ENCODE data around the gene PCNX2.

The PCNX2 gene

GRCh38 chr1:233256789-233257188 lies 38.7 kb downstream of the PCNX2 start:
- no CpG with 5 or more reads among the region's 2 CpGs for WGBS (ENCODE audit: insufficient coverage, insufficient read length)
- Histone ChIP-seq H3K9me3 (ENCODE audit: control insufficient read depth, insufficient read depth, low read length) (no peaks in the 10 kb centered on the region), H3K27me3 (ENCODE audit: control insufficient read depth, insufficient read depth, low read length) (no peaks in the 10 kb centered on the region), H3K36me3 (ENCODE audit: control insufficient read depth, insufficient read depth, low read length) (peaks cover 21% of the 10 kb centered on the region), H3K4me3 (ENCODE audit: low read length) (no peak overlapping the region), H3K27ac (ENCODE audit: low read length) (no peak overlapping the region), H3K4me1 (ENCODE audit: control insufficient read depth, insufficient read depth, low read length) (no peaks in the 10 kb centered on the region; the same call in 1 of the 2 replicates)
- no peak for DNase-seq (ENCODE audit: low read depth, low spot score)

- Histone ChIP-seq H3K9me3 (ENCODE audit: control insufficient read depth, insufficient read depth, low read length) (no peaks in the 10 kb centered on the region), H3K4me3 (ENCODE audit: low read length) (no peak overlapping the region), H3K27me3 (ENCODE audit: control insufficient read depth, insufficient read depth, low read length) (no peaks in the 10 kb centered on the region), H3K27ac (ENCODE audit: low read length) (no peak overlapping the region), H3K36me3 (ENCODE audit: control insufficient read depth, insufficient read depth, low read length) (peaks cover 21% of the 10 kb centered on the region), H3K4me1 (ENCODE audit: control insufficient read depth, insufficient read depth, low read length) (no peaks in the 10 kb centered on the region)
- DNase-seq (ENCODE audit: low read depth, low spot score) = no peak
- WGBS (ENCODE audit: insufficient coverage, insufficient read length) = no CpG with 5 or more reads among the region's 1 CpG
These were observed 39.3 kb downstream of the PCNX2 start for GRCh38 chr1:233256191-233256590.

GRCh38 chr1:233255145-233255544 lies 40.4 kb downstream of the PCNX2 start:
- no peak for DNase-seq (ENCODE audit: low read depth, low spot score)
- no peaks in the 10 kb centered on the region for H3K27me3 ChIP-seq (ENCODE audit: control insufficient read depth, insufficient read depth, low read length)
- no CpG with 5 or more reads among the region's 5 CpGs for WGBS (ENCODE audit: insufficient coverage, insufficient read length)
- H3K4me1 ChIP-seq (ENCODE audit: control insufficient read depth, insufficient read depth, low read length) = no peaks in the 10 kb centered on the region
- peaks cover 21% of the 10 kb centered on the region for H3K36me3 ChIP-seq (ENCODE audit: control insufficient read depth, insufficient read depth, low read length)
- no peaks in the 10 kb centered on the region for H3K9me3 ChIP-seq (ENCODE audit: control insufficient read depth, insufficient read depth, low read length)
- no peak overlapping the region for H3K27ac ChIP-seq (ENCODE audit: low read length)
- H3K4me3 ChIP-seq (ENCODE audit: low read length) = no peak overlapping the region

- no peaks in the 10 kb centered on the region for H3K9me3 ChIP-seq (ENCODE audit: control insufficient read depth, insufficient read depth, low read length)
- no peak for DNase-seq (ENCODE audit: low read depth, low spot score)
- peaks cover 23% of the 10 kb centered on the region for H3K36me3 ChIP-seq (ENCODE audit: control insufficient read depth, insufficient read depth, low read length)
- no CpG with 5 or more reads among the region's 1 CpG for WGBS (ENCODE audit: insufficient coverage, insufficient read length)
- H3K4me1 ChIP-seq (ENCODE audit: control insufficient read depth, insufficient read depth, low read length) = no peaks in the 10 kb centered on the region
- H3K27me3 ChIP-seq (ENCODE audit: control insufficient read depth, insufficient read depth, low read length) = no peaks in the 10 kb centered on the region
- no peak overlapping the region for H3K27ac ChIP-seq (ENCODE audit: low read length)
- no peak overlapping the region for H3K4me3 ChIP-seq (ENCODE audit: low read length)
These were observed 41.6 kb downstream of the PCNX2 start for GRCh38 chr1:233253832-233254331.

- H3K27me3 ChIP-seq (ENCODE audit: control insufficient read depth, insufficient read depth, low read length) = no peaks in the 10 kb centered on the region
- no peak overlapping the region for H3K27ac ChIP-seq (ENCODE audit: low read length)
- H3K4me3 ChIP-seq (ENCODE audit: low read length) = no peak overlapping the region
- H3K9me3 ChIP-seq (ENCODE audit: control insufficient read depth, insufficient read depth, low read length) = no peaks in the 10 kb centered on the region
- no peaks in the 10 kb centered on the region for H3K4me1 ChIP-seq (ENCODE audit: control insufficient read depth, insufficient read depth, low read length)
- no CpG with 5 or more reads among the region's 4 CpGs for WGBS (ENCODE audit: insufficient coverage, insufficient read length)
- no peak for DNase-seq (ENCODE audit: low read depth, low spot score)
- peaks cover 17% of the 10 kb centered on the region; the same call in 1 of the 2 replicates for H3K36me3 ChIP-seq (ENCODE audit: control insufficient read depth, insufficient read depth, low read length)
These were observed 42.2 kb downstream of the PCNX2 start for GRCh38 chr1:233253231-233253831.

GRCh38 chr1:233252441-233252840 lies 43.1 kb downstream of the PCNX2 start:
- peaks cover 10% of the 10 kb centered on the region; the same call in 1 of the 2 replicates for H3K36me3 ChIP-seq (ENCODE audit: control insufficient read depth, insufficient read depth, low read length)
- H3K4me1 ChIP-seq (ENCODE audit: control insufficient read depth, insufficient read depth, low read length) = no peaks in the 10 kb centered on the region
- H3K9me3 ChIP-seq (ENCODE audit: control insufficient read depth, insufficient read depth, low read length) = no peaks in the 10 kb centered on the region
- WGBS (ENCODE audit: insufficient coverage, insufficient read length) = no CpG with 5 or more reads among the region's 2 CpGs
- no peak overlapping the region for H3K4me3 ChIP-seq (ENCODE audit: low read length)
- no peak for DNase-seq (ENCODE audit: low read depth, low spot score)
- H3K27ac ChIP-seq (ENCODE audit: low read length) = no peak overlapping the region
- H3K27me3 ChIP-seq (ENCODE audit: control insufficient read depth, insufficient read depth, low read length) = no peaks in the 10 kb centered on the region

- Histone ChIP-seq H3K4me3 (ENCODE audit: low read length) (no peak overlapping the region), H3K27me3 (ENCODE audit: control insufficient read depth, insufficient read depth, low read length) (no peaks in the 10 kb centered on the region), H3K9me3 (ENCODE audit: control insufficient read depth, insufficient read depth, low read length) (no peaks in the 10 kb centered on the region), H3K4me1 (ENCODE audit: control insufficient read depth, insufficient read depth, low read length) (no peaks in the 10 kb centered on the region), H3K27ac (ENCODE audit: low read length) (no peak overlapping the region), H3K36me3 (ENCODE audit: control insufficient read depth, insufficient read depth, low read length) (peaks cover 10% of the 10 kb centered on the region; the same call in 1 of the 2 replicates)
- WGBS (ENCODE audit: insufficient coverage, insufficient read length) = no CpG with 5 or more reads among the region's 4 CpGs
- no peak for DNase-seq (ENCODE audit: low read depth, low spot score)
These were observed 44.3 kb downstream of the PCNX2 start for GRCh38 chr1:233251201-233251720.

- H3K9me3 ChIP-seq (ENCODE audit: control insufficient read depth, insufficient read depth, low read length) = no peaks in the 10 kb centered on the region
- H3K4me1 ChIP-seq (ENCODE audit: control insufficient read depth, insufficient read depth, low read length) = no peaks in the 10 kb centered on the region
- no peak overlapping the region for H3K4me3 ChIP-seq (ENCODE audit: low read length)
- peaks cover 10% of the 10 kb centered on the region; the same call in 1 of the 2 replicates for H3K36me3 ChIP-seq (ENCODE audit: control insufficient read depth, insufficient read depth, low read length)
- H3K27ac ChIP-seq (ENCODE audit: low read length) = no peak overlapping the region
- DNase-seq (ENCODE audit: low read depth, low spot score) = no peak
- no peaks in the 10 kb centered on the region for H3K27me3 ChIP-seq (ENCODE audit: control insufficient read depth, insufficient read depth, low read length)
- no CpG with 5 or more reads among the region's 6 CpGs for WGBS (ENCODE audit: insufficient coverage, insufficient read length)
These were observed 47.5 kb downstream of the PCNX2 start for GRCh38 chr1:233248014-233248413.

- Histone ChIP-seq H3K36me3 (ENCODE audit: control insufficient read depth, insufficient read depth, low read length) (peaks cover 7% of the 10 kb centered on the region; the same call in 1 of the 2 replicates), H3K27me3 (ENCODE audit: control insufficient read depth, insufficient read depth, low read length) (no peaks in the 10 kb centered on the region), H3K27ac (ENCODE audit: low read length) (no peak overlapping the region), H3K4me1 (ENCODE audit: control insufficient read depth, insufficient read depth, low read length) (no peaks in the 10 kb centered on the region), H3K9me3 (ENCODE audit: control insufficient read depth, insufficient read depth, low read length) (no peaks in the 10 kb centered on the region), H3K4me3 (ENCODE audit: low read length) (no peak overlapping the region)
- WGBS (ENCODE audit: insufficient coverage, insufficient read length) = no CpG with 5 or more reads among the region's 5 CpGs
- no peak for DNase-seq (ENCODE audit: low read depth, low spot score)
These were observed 48.6 kb downstream of the PCNX2 start for GRCh38 chr1:233246965-233247364.

GRCh38 chr1:233245191-233245765 lies 50.2 kb downstream of the PCNX2 start:
- no peaks in the 10 kb centered on the region for H3K27me3 ChIP-seq (ENCODE audit: control insufficient read depth, insufficient read depth, low read length)
- H3K36me3 ChIP-seq (ENCODE audit: control insufficient read depth, insufficient read depth, low read length) = peaks cover 7% of the 10 kb centered on the region; the same call in 1 of the 2 replicates
- no peak overlapping the region for H3K4me3 ChIP-seq (ENCODE audit: low read length)
- no peak overlapping the region for H3K27ac ChIP-seq (ENCODE audit: low read length)
- WGBS (ENCODE audit: insufficient coverage, insufficient read length) = no CpG with 5 or more reads among the region's 8 CpGs
- H3K4me1 ChIP-seq (ENCODE audit: control insufficient read depth, insufficient read depth, low read length) = no peaks in the 10 kb centered on the region
- no peak for DNase-seq (ENCODE audit: low read depth, low spot score)
- no peaks in the 10 kb centered on the region for H3K9me3 ChIP-seq (ENCODE audit: control insufficient read depth, insufficient read depth, low read length)
